HG02798 (cell line): Measurements from ENCODE around the gene KRTAP10-1.

Experiments
- ATAC-seq: cut with Tn5 transposase; IDR thresholded peaks from one replicate; pipeline ENCODE4 v1.9.1; 2021; ENCODE audit warnings: mild to moderate bottlenecking; ENCODE audit not compliant: unreplicated experiment, poor library complexity

The KRTAP10-1 gene

DNA sequence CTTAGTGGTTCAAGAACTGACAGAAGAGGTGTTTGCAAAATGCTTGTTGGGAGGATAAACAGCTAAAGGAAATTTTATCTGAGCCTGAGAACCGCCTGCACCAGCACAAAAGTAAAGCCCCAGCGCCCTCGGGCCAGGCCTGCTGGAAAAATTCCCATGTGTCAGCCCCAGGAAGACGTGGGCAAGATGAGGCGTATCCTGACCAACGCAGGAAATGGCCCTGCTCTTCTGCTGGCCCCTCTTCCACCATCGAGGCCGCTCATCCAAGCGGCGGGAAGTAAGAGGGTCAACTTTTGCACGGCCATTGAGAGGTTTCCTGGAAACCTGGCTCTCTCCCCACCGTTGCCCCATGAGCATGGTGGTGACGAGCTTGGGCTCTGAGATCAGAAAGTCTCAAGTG is 45.0 kb downstream of the KRTAP10-1 start:
- ATAC-seq: no peak

DNA sequence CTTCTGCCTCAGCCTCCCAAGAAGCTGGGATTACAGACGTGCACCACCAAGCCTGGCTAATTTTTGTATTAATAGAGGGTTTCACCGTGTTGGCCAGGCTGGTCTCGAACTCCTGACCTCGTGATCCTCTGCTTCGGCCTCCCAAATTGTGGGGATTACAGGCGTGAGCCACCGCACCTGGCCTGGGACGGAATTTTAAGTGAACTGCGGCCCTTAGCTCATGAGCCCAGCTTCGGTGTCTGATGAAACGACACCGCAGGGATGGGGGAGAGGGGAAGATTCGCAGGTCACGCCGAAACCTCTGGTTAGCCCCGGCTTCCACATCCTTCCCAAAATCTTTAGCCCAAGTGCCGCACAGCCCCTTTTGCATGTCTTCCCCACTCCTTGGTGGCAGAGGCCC is 45.6 kb downstream of the KRTAP10-1 start:
- no peak for ATAC-seq

DNA sequence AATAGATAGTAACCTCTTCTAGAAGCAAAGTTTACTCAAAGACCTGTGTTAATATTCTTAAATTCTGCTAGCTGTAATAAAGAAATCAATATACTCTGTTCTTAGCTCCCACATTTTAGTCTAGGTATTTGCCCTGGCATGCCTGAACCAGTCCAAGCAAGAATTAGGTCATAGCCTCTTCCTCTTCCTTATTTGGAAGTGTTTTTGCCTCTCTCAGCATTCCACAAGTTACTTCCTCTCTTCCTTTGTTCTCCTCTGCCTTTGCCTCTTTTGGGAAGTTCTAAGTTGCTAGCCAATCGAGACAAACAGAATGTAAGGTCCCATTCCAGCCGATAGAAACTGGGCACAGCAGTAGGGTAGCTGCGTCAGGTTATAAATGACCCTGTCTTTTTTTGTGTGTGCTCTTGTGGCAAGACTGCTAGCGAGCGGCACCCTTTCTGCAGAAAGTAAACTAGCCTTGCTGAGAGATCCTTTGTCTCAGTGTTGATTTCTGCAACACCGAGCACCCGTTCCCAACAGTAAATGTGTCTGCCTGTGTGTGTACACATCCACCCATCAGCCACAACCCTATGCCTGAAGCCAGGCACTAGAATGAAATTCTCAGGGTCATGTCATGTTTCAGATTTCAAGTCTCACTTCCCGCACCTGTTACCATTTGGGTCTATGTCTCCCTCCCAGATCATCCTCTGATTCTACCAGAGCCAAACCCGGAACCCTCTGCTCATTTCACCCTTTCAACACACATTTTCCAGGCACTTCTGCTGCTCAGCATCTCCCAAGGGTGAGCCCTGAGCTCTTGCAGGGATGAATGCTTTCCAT is 47.2 kb downstream of the KRTAP10-1 start:
- ATAC-seq: no peak

- ATAC-seq: no peak
Observed at GRCh38 chr21:44490816-44491215, 49.2 kb downstream of the KRTAP10-1 start.

GRCh38 chr21:44490405-44490804 is 49.6 kb downstream of the KRTAP10-1 start:
- no peak for ATAC-seq

GRCh38 chr21:44489962-44490361 is 50.0 kb downstream of the KRTAP10-1 start:
- ATAC-seq: no peak
